IPS-15b (cell line): ENCODE data around the gene ZCCHC10.

Experiments
- H3K27me3 ChIP-seq: one replicate; pipeline ENCODE4 v1.6.1; 2013; ENCODE audit warnings: low read length; ENCODE audit not compliant: control insufficient read depth, insufficient read depth
- H3K36me3 ChIP-seq: one replicate; pipeline ENCODE4 v1.6.1; 2013; ENCODE audit warnings: low read length; ENCODE audit not compliant: control insufficient read depth, insufficient read depth
- H3K4me1 ChIP-seq: one replicate; pipeline ENCODE4 v1.6.1; 2013; ENCODE audit warnings: mild to moderate bottlenecking, low read length; ENCODE audit not compliant: control insufficient read depth, insufficient read depth
- H3K4me3 ChIP-seq: one replicate; pipeline ENCODE4 v1.5.1; 2013; ENCODE audit warnings: low read depth, low read length
- H3K9ac ChIP-seq: one replicate; pipeline ENCODE4 v1.6.1; 2013; ENCODE audit warnings: low read depth, mild to moderate bottlenecking, low read length
- H3K9me3 ChIP-seq: one replicate; pipeline ENCODE4 v1.6.1; 2013; ENCODE audit warnings: mild to moderate bottlenecking, low read length; ENCODE audit not compliant: control insufficient read depth, insufficient read depth

The ZCCHC10 gene

GRCh38 chr5:133025804-133026663 lies at the start of gene ZCCHC10:
Gene ZCCHC10 (minus strand): TSS chr5:133026549. CDS start chr5:133026537, 12 bp downstream.
- H3K27me3 ChIP-seq: no peaks in the 10 kb centered on the region
- H3K4me3 ChIP-seq: peak within 1 kb of the TSS; percentile 97
- peaks cover 3% of the 10 kb centered on the region for H3K4me1 ChIP-seq
- H3K9me3 ChIP-seq: no peaks in the 10 kb centered on the region
- H3K36me3 ChIP-seq: no peaks in the 10 kb centered on the region
- H3K9ac ChIP-seq: peak within 1 kb of the TSS; percentile 93

- peaks cover 5% of the 10 kb centered on the region for H3K4me1 ChIP-seq
- H3K27me3 ChIP-seq: no peaks in the 10 kb centered on the region
- H3K4me3 ChIP-seq: no peak overlapping the region
- no peak overlapping the region for H3K9ac ChIP-seq
- peaks cover 20% of the 10 kb centered on the region for H3K36me3 ChIP-seq
- no peaks in the 10 kb centered on the region for H3K9me3 ChIP-seq
Observed at GRCh38 chr5:133075572-133076536, 49.5 kb upstream of the ZCCHC10 start.

GRCh38 chr5:133072021-133072420 lies 45.7 kb upstream of the ZCCHC10 start:
- no peak overlapping the region for H3K9ac ChIP-seq
- H3K36me3 ChIP-seq: peaks cover 20% of the 10 kb centered on the region
- no peak overlapping the region for H3K4me3 ChIP-seq

GRCh38 chr5:133066045-133066444 lies 39.7 kb upstream of the ZCCHC10 start:
- peaks cover 15% of the 10 kb centered on the region for H3K36me3 ChIP-seq
- no peaks in the 10 kb centered on the region for H3K9me3 ChIP-seq
- H3K9ac ChIP-seq: no peak overlapping the region
- no peak overlapping the region for H3K4me3 ChIP-seq
- no peaks in the 10 kb centered on the region for H3K27me3 ChIP-seq
- peaks cover 4% of the 10 kb centered on the region for H3K4me1 ChIP-seq

More at GRCh38 chr5:133072021-133072420, 45.7 kb upstream of the ZCCHC10 start:
- peaks cover 5% of the 10 kb centered on the region for H3K4me1 ChIP-seq
- no peaks in the 10 kb centered on the region for H3K27me3 ChIP-seq
- no peaks in the 10 kb centered on the region for H3K9me3 ChIP-seq

DNA sequence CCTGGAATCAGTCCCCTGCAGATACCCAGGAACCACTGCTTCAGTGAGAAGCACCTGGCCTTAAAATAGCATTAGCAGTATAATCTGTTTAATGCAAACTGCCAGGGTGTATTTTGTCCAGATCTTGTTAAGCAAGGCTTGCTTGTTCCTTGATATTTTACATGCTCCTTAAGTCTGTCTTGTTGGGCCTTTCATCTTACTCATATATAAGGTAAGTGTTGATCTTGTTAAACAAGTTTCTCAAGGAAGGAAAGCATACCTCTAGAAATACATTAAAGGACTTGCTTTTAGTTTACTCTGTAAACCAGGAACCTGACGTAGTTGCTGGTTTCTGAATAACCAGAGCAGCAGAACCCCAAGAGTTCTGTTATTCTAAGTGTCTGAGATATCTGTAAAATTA lies 39.1 kb upstream of the ZCCHC10 start:
- Histone ChIP-seq H3K36me3 (peaks cover 15% of the 10 kb centered on the region), H3K4me3 (no peak overlapping the region)

GRCh38 chr5:133063965-133064364 lies 37.6 kb upstream of the ZCCHC10 start:
- H3K27me3 ChIP-seq: no peaks in the 10 kb centered on the region
- H3K9me3 ChIP-seq: no peaks in the 10 kb centered on the region
- no peak overlapping the region for H3K9ac ChIP-seq
- peaks cover 12% of the 10 kb centered on the region for H3K36me3 ChIP-seq
- peaks cover 4% of the 10 kb centered on the region for H3K4me1 ChIP-seq
- H3K4me3 ChIP-seq: no peak overlapping the region

More for the DNA sequence above, 39.1 kb upstream of the ZCCHC10 start:
- no peak overlapping the region for H3K9ac ChIP-seq
- H3K27me3 ChIP-seq: no peaks in the 10 kb centered on the region
- H3K9me3 ChIP-seq: no peaks in the 10 kb centered on the region
- H3K4me1 ChIP-seq: peaks cover 4% of the 10 kb centered on the region

- Histone ChIP-seq H3K27me3 (no peaks in the 10 kb centered on the region), H3K9ac (no peak overlapping the region), H3K9me3 (no peaks in the 10 kb centered on the region), H3K4me1 (peaks cover 4% of the 10 kb centered on the region), H3K4me3 (no peak overlapping the region), H3K36me3 (peaks cover 9% of the 10 kb centered on the region)
Observed at GRCh38 chr5:133062276-133062675, 35.9 kb upstream of the ZCCHC10 start.

DNA sequence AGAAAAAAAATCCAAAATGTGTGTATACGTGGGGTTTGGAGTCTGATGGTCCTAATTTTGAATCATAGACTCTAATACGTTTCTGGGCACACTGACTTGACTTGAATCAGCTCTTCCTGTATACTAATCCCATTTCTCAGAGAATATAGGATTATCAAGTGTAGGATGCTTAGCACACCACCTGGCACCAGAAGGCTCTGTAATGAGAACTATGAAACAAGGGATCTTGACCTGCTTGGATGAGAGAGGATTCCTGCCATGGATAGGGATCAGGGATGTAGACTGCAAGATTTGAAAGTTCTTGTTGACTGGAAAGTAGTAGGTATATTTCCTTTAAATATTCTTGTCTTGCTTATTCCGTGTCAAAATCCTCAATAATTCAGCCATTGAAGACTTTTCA lies 33.3 kb upstream of the ZCCHC10 start:
- Histone ChIP-seq H3K4me1 (peaks cover 11% of the 10 kb centered on the region), H3K4me3 (no peak overlapping the region), H3K9ac (no peak overlapping the region), H3K27me3 (no peaks in the 10 kb centered on the region), H3K36me3 (no peaks in the 10 kb centered on the region), H3K9me3 (no peaks in the 10 kb centered on the region)

- peaks cover 4% of the 10 kb centered on the region for H3K36me3 ChIP-seq
- no peak overlapping the region for H3K4me3 ChIP-seq
- peaks cover 10% of the 10 kb centered on the region for H3K4me1 ChIP-seq
- H3K27me3 ChIP-seq: no peaks in the 10 kb centered on the region
- no peak overlapping the region for H3K9ac ChIP-seq
- H3K9me3 ChIP-seq: no peaks in the 10 kb centered on the region
Observed at GRCh38 chr5:133056891-133057290, 30.5 kb upstream of the ZCCHC10 start.

GRCh38 chr5:133054697-133055471 lies 28.5 kb upstream of the ZCCHC10 start:
- Histone ChIP-seq H3K4me3 (peak overlapping the region; percentile 4), H3K4me1 (peaks cover 14% of the 10 kb centered on the region), H3K9me3 (no peaks in the 10 kb centered on the region), H3K36me3 (peaks cover 6% of the 10 kb centered on the region), H3K27me3 (no peaks in the 10 kb centered on the region), H3K9ac (no peak overlapping the region)

GRCh38 chr5:133053448-133053847 lies 27.1 kb upstream of the ZCCHC10 start:
- H3K4me3 ChIP-seq: peak overlapping the region; percentile 98
- H3K4me1 ChIP-seq: peaks cover 19% of the 10 kb centered on the region
- H3K9ac ChIP-seq: peak overlapping the region; percentile 73
- H3K9me3 ChIP-seq: no peaks in the 10 kb centered on the region
- H3K36me3 ChIP-seq: peaks cover 6% of the 10 kb centered on the region
- no peaks in the 10 kb centered on the region for H3K27me3 ChIP-seq
